Glomerular endothelial cell (primary cell): ENCODE results near the gene GRIA4. TPM values are rescaled to one million over a fixed set of nuclear protein-coding genes. Genes with fewer than 3 reads are reported as not detected.

Experiments
- DNase-seq: peaks from one replicate; pipeline ENCODE4 v3.0.0-alpha.2; 2011; ENCODE audit warnings: low read depth, low spot score; ENCODE audit errors: extremely low read depth
- total RNA-seq: library from RNA; depleted of rRNA; stranded (reverse); fragments of >200 nt; gene quantifications from 2 replicates; pipeline ENCODE4 v1.2.3, GENCODE V29; 2015

GRIA4 gene
- 0.05 TPM in 1 of 2 replicates, not detected in the other for total RNA-seq

DNA sequence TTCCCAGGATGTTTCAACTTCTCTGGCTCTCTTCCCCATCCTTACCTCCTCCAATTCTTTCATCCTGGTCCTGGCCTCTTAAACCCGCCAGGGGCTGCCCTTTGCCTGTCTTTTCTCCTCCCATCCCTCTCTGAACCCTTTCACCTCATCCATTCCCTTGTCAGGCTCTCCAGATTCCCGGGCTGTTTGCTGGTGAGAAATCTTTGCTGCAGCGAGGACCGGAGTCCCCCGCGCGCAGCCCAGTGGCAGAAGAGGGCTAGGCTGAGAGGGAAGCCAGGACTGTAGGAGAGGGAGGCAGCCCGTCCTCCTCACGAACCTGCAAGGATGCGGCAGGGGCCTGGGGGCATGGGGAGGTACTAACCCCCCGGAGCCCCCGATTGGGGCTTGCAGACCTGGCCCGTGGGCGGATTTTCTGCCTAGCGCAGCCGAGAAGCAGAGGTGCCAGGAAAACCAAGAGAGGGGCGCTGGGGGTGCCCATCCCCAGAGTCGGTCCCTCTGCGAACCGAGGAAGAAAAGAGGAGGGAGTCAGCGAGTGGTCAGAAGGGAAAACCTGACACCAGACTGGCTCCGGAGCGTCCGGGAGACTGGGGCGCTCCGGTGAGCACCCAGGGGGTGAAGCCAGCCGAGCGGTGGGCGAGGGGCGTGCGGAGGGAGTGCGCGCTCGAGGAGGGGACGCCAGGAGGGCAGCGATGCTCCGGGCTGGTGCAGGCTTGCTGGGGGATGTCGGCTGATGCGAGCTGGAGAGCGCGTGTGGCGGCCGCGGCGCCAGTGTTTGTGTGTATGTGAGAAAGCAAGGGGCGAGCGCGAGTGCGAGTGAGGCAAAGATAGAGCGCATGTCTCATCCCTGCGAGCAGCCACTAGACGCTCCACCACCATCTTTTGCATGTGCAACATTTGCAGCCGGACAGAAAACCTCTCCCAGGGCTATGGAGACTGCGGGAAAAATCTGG, at the start of gene GRIA4:
TSS of gene GRIA4 (plus strand) at position 242 of the 950 bp plus-strand sequence. CDS start 925 bp downstream, outside the sequence.
- DNase-seq = no peak

GRCh38 chr11:105573091-105573490, 36.8 kb upstream of the GRIA4 start:
- no peak for DNase-seq

DNA sequence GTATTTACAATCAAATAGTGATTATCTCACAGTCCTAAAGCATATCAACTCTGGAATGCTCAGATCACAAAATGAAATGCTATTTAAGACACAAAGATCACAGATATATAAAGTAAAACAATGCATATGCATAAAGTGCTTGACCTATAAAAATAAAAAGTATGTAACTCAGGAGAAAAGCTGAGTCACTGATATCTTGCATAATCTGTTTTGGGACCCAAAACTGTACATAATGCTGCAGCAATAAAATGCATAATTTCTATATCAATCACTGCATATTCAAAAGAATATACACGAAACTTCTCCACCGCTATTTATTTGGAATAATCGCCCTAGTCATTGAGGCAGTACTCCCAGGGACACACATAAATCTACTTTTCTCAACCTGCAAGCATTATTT, 34.9 kb upstream of the GRIA4 start:
- no peak for DNase-seq

- DNase-seq = no peak
Observed at GRCh38 chr11:105577641-105578040, 32.2 kb upstream of the GRIA4 start.

- no peak for DNase-seq
Observed at GRCh38 chr11:105579111-105579510, 30.8 kb upstream of the GRIA4 start.

DNA sequence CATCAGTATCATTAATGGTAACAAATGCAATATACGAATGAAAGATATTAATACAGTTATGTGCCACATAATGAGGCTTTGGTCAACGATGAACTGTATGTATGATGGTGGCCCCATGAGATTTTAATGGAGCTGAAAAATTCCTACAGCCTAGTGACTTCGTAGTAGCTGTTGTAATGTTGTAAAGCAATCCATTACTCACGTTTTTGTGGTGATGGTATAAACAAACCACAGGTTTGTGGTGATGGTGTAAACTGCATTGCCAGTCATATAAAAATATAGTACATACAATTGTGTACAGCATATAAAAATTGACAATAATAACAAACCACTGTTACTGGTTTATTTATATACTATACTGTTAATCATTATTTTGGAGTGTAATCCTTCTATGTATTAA, 27.4 kb upstream of the GRIA4 start:
- DNase-seq = no peak

DNA sequence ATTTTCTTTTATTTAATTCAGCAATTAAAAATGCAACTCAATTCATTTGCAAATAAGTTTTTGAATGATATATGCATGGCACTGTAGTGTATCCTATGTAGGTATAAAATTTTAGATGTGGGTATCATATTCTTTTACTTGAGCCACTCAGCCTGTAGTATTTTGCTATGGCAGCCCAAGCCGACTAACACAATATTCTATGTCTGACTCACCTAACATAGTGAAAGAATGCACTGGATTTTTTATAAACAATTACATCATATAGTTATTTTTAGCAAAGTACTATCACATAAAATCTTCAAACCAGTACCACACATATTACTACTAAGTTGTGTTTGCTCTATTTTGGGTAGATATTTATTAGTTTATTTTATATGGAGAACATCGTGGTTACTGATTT, 21.9 kb upstream of the GRIA4 start:
- DNase-seq = no peak

GRCh38 chr11:105589346-105589745, 20.5 kb upstream of the GRIA4 start:
- no peak for DNase-seq

DNA sequence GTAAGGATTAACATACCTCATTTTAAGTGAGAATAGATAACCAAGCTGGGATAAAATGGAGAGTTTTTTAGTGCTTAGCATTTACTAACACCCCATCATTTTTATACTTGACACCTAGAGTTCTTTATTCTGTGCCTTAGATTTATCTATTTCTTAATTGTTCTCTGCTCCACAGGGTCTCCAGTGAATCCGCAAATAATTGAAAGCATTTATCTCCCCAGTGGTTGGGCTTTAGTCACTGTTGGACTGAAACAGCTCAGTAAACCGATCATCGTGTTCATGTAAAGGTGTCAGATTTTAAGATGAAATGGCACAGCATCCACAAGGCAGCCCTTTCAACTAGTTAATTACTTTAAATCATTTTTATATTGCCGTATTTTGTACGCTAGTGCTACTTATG, 17.8 kb upstream of the GRIA4 start:
- DNase-seq = no peak

- DNase-seq = no peak
Observed at GRCh38 chr11:105598371-105598770, 11.5 kb upstream of the GRIA4 start.

- DNase-seq = no peak
Observed at GRCh38 chr11:105603156-105603555, 6.7 kb upstream of the GRIA4 start.

- peak; percentile 18 for DNase-seq
Observed at GRCh38 chr11:105609341-105609781, 512 bp upstream of the GRIA4 start.

- no peak for DNase-seq
Observed at GRCh38 chr11:105610871-105611571, 1.1 kb downstream of the GRIA4 start.

DNA sequence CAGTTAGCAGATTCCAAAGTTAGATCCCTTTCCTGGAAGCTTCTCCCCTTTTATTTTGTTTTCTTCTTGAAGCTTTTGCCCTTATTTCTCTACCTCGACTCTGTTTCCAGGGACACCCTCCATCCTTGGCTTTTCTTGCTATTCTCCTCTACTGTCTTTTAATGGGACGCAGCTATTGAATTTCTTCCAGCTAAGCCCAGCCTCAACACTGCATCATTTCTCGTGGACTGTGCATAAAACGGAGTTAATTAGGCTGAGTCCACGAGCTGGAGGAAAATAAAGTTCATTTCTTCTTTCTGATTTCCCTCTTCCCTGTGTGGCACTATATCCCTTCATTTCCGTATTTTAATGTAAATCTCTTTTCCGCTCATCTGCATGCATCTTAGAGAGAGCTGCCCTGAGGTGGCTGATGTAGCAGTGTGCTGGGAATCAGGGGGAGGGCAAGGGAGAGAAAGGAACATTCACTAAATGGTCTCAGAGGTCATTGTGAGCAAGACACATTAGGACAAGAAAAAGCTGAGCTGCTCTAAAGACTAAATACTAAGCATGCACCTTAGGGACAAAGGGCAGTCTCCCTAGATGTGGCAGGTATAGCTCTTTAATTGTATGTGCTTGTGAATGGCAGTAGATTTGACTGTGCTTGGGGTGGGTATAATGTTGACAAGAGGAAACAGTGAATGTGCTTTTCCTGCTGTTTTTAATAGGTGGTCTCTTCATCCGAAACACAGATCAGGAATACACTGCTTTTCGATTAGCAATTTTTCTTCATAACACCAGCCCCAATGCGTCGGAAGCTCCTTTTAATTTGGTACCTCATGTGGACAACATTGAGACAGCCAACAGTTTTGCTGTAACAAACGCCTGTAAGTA, 1.9 kb downstream of the GRIA4 start:
- no peak for DNase-seq

- DNase-seq = no peak
Observed at GRCh38 chr11:105612771-105613170, 2.9 kb downstream of the GRIA4 start.

DNA sequence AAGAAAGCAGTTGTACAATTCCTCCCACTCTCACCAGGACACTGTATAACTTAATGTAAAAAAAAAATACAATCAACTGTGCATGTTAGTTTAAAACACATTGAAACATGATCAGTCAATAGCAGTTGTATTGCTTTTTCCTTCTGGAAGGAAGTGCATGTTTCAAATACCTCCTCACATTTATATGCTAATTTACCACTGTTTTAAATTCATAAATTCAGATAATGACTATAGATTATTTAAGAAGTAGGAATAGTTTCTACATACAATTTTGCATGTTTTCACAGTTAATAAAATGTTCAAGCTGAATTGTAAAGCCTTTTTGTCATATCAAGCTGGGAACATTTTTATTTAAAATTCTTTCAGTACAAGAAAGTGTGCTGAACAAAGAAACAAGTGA, 3.3 kb downstream of the GRIA4 start:
- no peak for DNase-seq

DNA sequence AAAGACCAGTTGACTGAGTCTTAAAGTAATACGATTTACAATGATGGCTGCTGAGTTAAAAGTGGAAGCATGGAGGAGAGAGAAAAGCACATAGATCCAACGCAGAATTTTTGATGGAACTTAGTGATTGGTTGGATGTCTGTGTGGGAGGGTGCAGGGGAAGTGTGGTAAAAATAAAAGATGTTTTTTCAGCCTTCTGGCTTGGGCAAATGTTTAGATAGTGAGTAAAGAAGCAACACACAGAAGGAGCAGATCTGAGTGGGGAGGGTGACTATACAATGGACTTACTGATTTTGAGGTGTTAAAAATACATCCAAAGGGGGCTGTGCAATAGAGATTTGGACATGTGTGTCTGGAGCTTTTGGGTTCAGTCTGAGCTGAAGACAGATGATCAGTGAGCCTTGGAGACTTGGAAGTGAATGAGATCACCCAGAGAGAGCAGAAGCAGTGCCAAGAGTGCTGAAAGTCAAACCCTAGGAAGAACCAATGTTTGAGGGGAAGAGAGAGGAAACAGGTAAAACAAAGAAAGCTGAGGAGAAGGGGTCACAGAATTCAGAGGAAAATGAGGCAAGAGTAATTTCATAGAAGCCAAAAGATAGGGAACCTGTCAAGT, 8.6 kb downstream of the GRIA4 start:
- DNase-seq = no peak

DNA sequence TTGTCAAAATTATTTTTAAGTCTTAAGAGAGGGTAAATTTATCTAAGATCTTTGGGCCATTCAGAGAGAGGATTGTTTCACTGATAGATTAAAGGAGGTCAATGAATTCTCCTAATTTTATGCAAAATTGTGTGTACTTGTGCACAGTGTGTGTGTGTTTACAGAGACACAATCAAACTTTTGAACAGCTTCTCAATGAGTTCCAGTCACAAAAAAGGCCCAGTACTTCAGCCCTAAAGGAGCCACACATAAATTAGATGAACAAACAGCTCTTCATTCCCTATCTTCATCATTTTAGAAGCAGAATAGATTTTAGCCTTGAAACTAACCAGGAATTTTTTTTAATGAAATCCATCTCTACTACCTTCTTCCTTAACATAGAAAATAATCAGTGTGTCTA, 9.7 kb downstream of the GRIA4 start:
- no peak for DNase-seq

GRCh38 chr11:105622016-105622415, 12.1 kb downstream of the GRIA4 start:
- DNase-seq = no peak

DNA sequence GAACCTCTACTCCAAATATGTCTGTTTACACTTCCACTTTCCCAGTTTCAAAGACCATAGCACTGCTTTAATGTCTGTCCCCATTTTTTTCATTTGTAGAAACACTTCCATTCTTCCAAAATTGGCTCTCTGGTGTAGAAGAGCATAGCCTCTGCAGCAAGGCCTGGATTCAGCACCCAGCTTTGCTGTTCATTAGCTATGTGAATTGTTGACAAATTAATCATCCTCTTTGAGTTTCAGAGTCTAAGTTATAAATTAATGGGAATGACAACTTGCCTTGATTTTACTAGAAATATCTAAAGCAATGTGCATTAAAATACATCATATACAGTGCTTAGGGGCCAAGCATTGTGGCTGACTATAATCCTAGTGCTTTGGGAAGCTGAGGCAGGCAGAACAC, 22.4 kb downstream of the GRIA4 start:
- DNase-seq = no peak
